ENCODE results near the gene PARD3B.

GRCh38 chr2:205540036-205540435 is 994.8 kb downstream of the PARD3B start:
- TF ChIP-seq EZH2 (IDR thresholded peaks at IDR 0.05; ENCODE audit: low read depth, low read length, severe bottlenecking) (no peak), CTCF (IDR thresholded peaks at IDR 0.05; ENCODE audit: control extremely low read depth in 1 of 3, insufficient read depth in 1 of 3, low read depth in 1 of 3, low read length in 3 of 3) (no peak), SIRT6 (IDR thresholded peaks at IDR 0.05; ENCODE audit: low read length) (no peak), HDAC6 (IDR thresholded peaks at IDR 0.05; ENCODE audit: low read depth, low read length) (no peak), RAD21 (IDR thresholded peaks at IDR 0.05 in 1 of 2, conservative IDR thresholded peaks at IDR 0.05 in 1 of 2; ENCODE audit: low read depth in 2 of 2, low read length in 2 of 2) (no peak)

All from H1 (cell line).